Stimulated activated CD8-positive, alpha-beta memory T cell treated with anti-CD3 and anti-CD28 coated beads, Interleukin-12 subunit alpha, Interleukin-12 subunit beta, amount 100 ng/mL, for 4 hours (primary cell): ENCODE data around the gene KRT13.

Experiments
- DNase-seq: peaks from one replicate; pipeline ENCODE4 v3.0.0-alpha.2; 2020; ENCODE audit warnings: low read depth

The KRT13 gene

GRCh38 chr17:41537614-41537954 lies 32.2 kb upstream of the KRT13 start:
- no peak for DNase-seq

DNA sequence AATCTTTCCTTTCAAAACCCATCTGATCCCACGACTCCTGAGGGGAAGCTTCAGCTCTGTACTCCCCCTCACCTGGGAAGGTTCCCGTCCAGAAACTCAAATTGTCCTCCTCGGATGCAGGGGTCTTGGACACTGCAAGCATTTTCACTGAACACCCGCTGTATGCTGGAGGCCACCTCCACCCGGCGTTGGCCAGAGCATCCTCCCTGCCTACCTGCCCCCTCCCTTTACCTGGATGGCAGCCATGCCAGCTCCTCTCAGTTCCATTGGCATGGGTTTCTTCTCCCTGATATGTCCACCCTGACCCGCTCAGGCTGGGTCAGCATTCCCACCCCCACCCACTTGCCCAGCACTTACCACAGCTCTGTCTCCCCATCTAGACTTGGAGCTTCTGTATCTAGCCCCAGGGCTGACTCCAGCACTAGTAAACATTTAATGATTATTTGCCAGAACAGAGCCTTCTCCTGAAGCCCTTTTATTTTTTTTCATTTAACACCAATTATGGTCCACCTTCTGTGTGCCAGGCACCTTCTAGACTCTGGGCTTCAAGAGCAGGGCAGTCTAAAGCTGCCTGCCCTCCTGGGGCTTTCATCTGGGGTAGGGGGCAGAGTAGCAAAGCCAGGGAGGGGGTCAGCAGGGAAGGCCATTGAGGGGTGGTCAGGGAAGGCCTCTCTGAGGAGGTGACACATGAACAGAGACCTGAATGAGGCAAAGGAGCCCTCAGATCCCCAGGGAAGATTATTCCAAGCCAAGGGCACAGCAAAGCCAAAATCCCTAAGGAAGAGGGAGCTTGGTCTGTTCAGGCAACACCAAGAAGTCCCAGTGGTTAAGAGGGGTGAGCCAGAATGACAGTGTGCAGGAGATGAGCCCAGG lies 31.6 kb upstream of the KRT13 start:
- no peak for DNase-seq

- no peak for DNase-seq
These were observed 30.5 kb upstream of the KRT13 start for GRCh38 chr17:41535764-41536481.

DNA sequence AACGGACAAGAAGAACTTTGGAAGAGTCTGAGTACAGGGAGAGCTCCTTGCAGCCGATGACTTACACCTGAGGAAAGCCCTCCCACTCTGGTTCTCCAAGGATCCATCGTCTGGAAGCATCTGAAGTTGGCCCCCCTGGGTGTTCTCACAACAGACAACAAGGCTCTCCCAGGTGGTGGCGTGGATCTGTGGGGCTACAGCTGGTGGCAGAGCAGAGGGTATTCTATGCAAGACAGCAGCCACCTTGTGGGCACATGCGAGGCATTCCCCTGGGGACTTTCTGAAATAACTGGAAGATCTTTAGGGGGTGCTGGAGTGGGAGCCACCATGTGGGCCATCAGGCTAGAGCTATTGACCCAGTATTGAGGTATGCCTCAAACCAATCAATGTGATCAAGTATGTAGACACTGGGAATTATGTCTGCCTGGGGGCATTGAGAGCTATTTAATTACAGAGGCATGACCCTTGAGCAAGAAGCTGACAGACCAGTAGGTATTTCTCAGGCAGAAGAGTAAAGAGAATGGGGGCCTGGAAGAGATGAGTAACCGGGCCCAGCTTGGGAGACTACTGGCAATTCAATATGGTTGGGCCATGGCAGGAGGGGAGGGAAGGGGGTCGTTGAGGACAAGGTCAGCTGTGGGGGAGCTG lies 29.6 kb upstream of the KRT13 start:
- no peak for DNase-seq

DNA sequence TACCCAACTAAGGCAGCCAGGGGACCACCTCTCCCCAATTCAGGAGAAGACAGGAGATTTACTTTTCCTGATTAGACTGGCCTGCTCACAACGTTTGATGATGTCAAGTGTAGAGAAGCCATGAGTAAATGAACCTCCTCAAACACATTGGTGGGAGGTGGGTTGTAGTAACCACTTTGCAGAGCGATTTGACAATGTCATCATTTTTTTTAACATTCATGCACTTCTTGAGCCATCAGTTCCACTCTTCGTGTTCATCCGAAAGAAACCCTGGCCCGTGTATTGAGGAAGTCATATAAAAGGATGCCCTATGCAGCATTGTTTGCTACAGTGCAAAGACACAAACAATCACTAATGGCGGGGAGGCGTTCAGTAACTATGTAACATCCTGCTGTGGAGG lies 28.2 kb upstream of the KRT13 start:
- no peak for DNase-seq

GRCh38 chr17:41532947-41533570 lies 27.6 kb upstream of the KRT13 start:
- no peak for DNase-seq

- no peak for DNase-seq
These were observed 26.6 kb upstream of the KRT13 start for GRCh38 chr17:41531993-41532392.

GRCh38 chr17:41530062-41531048 lies 24.9 kb upstream of the KRT13 start:
- DNase-seq = no peak

- no peak for DNase-seq
These were observed 24.1 kb upstream of the KRT13 start for GRCh38 chr17:41529491-41529915.

DNA sequence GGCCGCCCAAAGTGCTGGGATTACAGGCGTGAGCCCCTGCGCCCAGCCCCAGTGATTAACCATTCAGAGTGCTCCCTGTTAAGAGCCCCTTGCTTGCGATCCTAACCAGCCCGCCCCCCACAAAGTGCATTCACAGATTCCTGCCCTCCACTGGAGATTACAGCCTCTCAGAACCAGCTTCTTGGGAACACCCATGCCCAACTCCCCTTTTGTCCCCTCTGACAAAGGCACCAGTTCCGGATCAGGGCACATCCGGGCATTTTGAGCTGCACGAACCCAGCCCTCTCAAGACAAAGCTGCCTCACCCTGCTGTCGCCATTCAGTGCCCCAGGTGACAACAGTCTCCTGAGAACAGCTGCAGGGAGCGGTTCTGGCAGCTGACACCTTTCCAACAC lies 23.5 kb upstream of the KRT13 start:
- DNase-seq = no peak

- no peak for DNase-seq
These were observed 21.9 kb upstream of the KRT13 start for GRCh38 chr17:41527063-41528023.

DNA sequence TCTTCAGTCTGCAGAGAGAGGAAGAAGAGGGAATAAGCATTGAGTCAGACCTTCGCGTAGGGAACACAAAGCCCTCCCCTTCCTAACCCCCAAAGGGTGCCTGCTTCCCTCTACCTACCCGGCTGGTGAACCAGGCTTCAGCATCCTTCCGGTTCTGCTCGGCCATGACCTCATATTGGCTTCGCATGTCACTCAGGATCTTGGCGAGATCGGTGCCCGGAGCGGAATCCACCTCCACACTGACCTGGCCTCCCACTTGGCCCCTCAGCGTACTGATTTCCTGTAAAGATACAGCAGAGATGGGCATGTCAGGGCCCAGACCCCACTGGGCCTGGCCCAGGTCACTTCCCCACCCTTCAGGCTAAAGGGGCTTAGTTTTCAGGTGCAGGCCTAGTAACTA lies 18.8 kb upstream of the KRT13 start:
- DNase-seq = no peak

GRCh38 chr17:41523787-41524186 lies 18.4 kb upstream of the KRT13 start:
- DNase-seq = no peak

DNA sequence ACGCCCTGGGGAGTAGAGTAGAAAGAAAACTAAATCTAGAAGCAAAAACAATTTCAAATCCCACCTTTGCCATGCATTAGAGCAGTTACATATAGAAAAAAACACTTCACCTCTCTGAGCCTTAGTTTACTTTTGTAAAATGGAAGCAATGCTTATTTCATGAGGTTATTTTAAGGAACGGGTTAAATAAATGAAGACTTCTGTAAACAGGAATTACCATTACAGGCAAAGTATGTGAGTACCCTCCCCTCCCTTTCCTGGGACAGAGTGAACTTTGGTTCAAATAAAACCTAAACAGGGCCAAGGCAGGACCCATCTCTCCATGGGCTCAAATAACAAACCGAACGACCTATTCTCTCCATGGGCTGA lies 17.8 kb upstream of the KRT13 start:
- DNase-seq = no peak

DNA sequence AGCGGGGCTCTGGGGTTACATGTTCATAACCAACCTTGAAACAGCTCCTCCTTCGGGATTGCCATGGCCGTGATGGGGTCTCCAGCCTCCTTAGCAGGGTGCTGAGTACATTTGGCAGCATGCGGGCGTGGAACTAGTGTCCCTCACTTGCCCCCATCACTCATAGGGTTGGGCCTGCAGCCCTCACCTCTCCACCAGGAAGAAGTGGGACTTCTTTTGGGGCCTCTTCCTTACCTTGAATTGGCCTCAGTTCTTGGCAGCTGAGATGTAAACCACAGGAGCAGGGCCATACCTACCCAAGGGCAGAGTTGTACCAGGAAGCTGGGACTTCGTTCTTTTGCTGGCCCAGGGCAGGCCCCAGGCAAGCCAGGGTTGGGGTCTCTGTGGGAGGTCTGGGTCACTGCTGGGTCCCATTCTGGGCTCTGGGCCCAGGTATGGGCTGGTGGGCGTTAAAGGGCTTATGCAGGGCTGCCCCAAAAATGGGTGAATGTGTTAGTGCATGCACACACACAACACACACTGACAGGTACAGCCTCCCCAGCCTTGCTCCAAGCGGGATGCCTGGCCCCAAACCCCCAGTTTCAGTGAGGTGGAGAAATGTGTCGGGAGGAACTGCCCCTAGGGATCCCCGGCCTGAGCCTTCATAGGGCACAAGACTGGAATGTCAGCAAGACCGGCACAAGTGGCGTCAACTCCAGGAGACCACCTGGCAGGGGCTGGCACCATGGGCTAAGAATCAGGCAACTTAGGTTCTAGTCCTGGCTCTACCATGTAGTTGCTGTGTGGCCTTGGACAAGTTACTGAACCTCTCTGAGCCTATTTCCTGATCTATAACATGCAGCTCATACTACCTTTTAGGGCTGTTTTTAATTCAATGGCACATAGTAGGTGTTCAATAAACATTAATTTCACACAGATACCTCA lies 17.2 kb upstream of the KRT13 start:
- DNase-seq = no peak

GRCh38 chr17:41521574-41522261 lies 16.3 kb upstream of the KRT13 start:
- DNase-seq = no peak

GRCh38 chr17:41520821-41521521 lies 15.6 kb upstream of the KRT13 start:
- no peak for DNase-seq
